ENCODE data around the gene CACNA1C. TPM values are rescaled to one million over a fixed set of nuclear protein-coding genes. Genes with fewer than 3 reads are reported as not detected.

The CACNA1C gene
- total RNA-seq, 1 experiment from 2014 or later, result 1.1 TPM

DNA sequence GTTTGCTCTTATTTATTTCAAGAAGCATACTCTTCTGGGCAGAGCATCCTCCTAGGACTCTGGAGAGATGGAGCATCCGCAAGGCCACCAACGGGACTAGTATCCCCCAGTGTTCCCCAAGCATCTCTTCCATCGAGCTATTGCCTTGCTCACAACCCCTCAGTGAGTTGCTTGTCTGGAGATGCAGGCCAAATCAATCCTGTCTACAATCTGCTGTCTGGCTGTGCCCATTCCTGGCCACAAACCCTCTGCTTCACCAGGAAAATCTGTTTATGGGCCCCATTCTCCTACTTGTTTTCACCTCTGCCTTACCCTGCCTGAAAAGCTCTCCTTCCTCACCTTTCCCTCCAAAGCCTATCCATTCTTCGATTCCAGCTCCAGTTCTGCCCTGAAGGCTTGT, 219.2 kb downstream of the CACNA1C start:
- TF ChIP-seq, protein P1, sequence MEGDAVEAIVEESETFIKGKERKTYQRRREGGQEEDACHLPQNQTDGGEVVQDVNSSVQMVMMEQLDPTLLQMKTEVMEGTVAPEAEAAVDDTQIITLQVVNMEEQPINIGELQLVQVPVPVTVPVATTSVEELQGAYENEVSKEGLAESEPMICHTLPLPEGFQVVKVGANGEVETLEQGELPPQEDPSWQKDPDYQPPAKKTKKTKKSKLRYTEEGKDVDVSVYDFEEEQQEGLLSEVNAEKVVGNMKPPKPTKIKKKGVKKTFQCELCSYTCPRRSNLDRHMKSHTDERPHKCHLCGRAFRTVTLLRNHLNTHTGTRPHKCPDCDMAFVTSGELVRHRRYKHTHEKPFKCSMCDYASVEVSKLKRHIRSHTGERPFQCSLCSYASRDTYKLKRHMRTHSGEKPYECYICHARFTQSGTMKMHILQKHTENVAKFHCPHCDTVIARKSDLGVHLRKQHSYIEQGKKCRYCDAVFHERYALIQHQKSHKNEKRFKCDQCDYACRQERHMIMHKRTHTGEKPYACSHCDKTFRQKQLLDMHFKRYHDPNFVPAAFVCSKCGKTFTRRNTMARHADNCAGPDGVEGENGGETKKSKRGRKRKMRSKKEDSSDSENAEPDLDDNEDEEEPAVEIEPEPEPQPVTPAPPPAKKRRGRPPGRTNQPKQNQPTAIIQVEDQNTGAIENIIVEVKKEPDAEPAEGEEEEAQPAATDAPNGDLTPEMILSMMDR (conservative IDR thresholded peaks at IDR 0.05), result no peak

More for the DNA sequence above, 219.2 kb downstream of the CACNA1C start:
- Mint-ChIP-seq H3K4me1 (peaks cover 3 to 16% of the 10 kb centered on the region in 2 experiments), H3K4me3 (no peak overlapping the region), H3K9me3 (no peaks in the 10 kb centered on the region), H3K27ac (no peak overlapping the region; a peak in 1 of 7 replicates), H3K27me3 (ENCODE audit: low read depth) (no peaks in the 10 kb centered on the region; the same call in 1 of the 2 replicates), H3K36me3 (ENCODE audit: insufficient read depth in 1 of 3, low read depth in 3 of 3) (no peaks in the 10 kb centered on the region)
- H2BK20ac ChIP-seq (ENCODE audit: low read depth, low read length, poor library complexity, severe bottlenecking), result no peak overlapping the region
- no peak overlapping the region for H3T11ph ChIP-seq (ENCODE audit: low read length)
- no peak overlapping the region for H3K9ac ChIP-seq (ENCODE audit: extremely low read depth, insufficient read length, low read length)
- H2BK5ac ChIP-seq (ENCODE audit: insufficient read length, low read length), result no peak overlapping the region
- no peak overlapping the region for H2AK5ac ChIP-seq (ENCODE audit: insufficient read length, low read length)
- H3K14ac ChIP-seq (ENCODE audit: insufficient read depth, low read length), result no peak overlapping the region
- H3K79me1 ChIP-seq (ENCODE audit: insufficient read depth, low read depth, low read length, poor library complexity, severe bottlenecking), result no peaks in the 10 kb centered on the region
- H3K9me3 ChIP-seq (ENCODE audit: control insufficient read depth, low read depth, low read length), result no peaks in the 10 kb centered on the region
- H3K27me3 ChIP-seq (ENCODE audit: insufficient read depth, low read length), result no peaks in the 10 kb centered on the region
- H2BK15ac ChIP-seq (ENCODE audit: low read depth, low read length), result no peak overlapping the region
- H3K18ac ChIP-seq (ENCODE audit: insufficient read length, low read depth, low read length), result no peak overlapping the region
- H3K79me2 ChIP-seq (ENCODE audit: insufficient read depth, low read length), result no peaks in the 10 kb centered on the region
- no peak overlapping the region for H4K5ac ChIP-seq (ENCODE audit: insufficient read length, low read depth, low read length)
- H3K56ac ChIP-seq (ENCODE audit: insufficient read length, low read depth, low read length), result no peak overlapping the region
- no peak overlapping the region for H2AFZ ChIP-seq (ENCODE audit: low read length)
- no peaks in the 10 kb centered on the region for H3K4me1 ChIP-seq (ENCODE audit: insufficient read depth, low read length)
- no peak overlapping the region for H3K27ac ChIP-seq (ENCODE audit: insufficient read length, low read depth, low read length)
- H2BK120ac ChIP-seq (ENCODE audit: low read depth, low read length, poor library complexity, severe bottlenecking), result no peak overlapping the region
- DNase-seq, result no peak
- H3K23me2 ChIP-seq (ENCODE audit: insufficient read length, low read depth, low read length, poor library complexity, severe bottlenecking), result no peaks in the 10 kb centered on the region
- H3K23ac ChIP-seq (ENCODE audit: insufficient read length, low read depth, low read length), result no peak overlapping the region
- no peak overlapping the region for H3K4me2 ChIP-seq (ENCODE audit: insufficient read depth, insufficient read length, low read length)
- no peak overlapping the region for H4K91ac ChIP-seq (ENCODE audit: insufficient read length, low read depth, low read length)
- no CpG with 5 or more reads among the region's 4 CpGs for WGBS (ENCODE audit: extremely low coverage, insufficient read length, low lambda C conversion rate)
- H4K20me1 ChIP-seq (ENCODE audit: control insufficient read depth, insufficient read depth, insufficient read length), result no peaks in the 10 kb centered on the region
- no peak overlapping the region for H3K4ac ChIP-seq (ENCODE audit: low read depth, low read length)
- no peak overlapping the region for H2BK12ac ChIP-seq (ENCODE audit: insufficient read length, low read depth, low read length)
- no peak overlapping the region for H4K8ac ChIP-seq (replicated peaks; ENCODE audit: insufficient read length, low read depth, low read length)

All from H9 (cell line).